Neuron (in vitro differentiated cells): Measurements from ENCODE around the gene HPX.

Experiments
- H2AFZ ChIP-seq: one replicate; pipeline ENCODE4 v1.6.1; 2013; ENCODE audit warnings: low read depth, mild to moderate bottlenecking, inconsistent platforms, low read length, moderate library complexity
- H3K27me3 ChIP-seq: one replicate; pipeline ENCODE4 v1.6.1; 2013; ENCODE audit warnings: low read length; ENCODE audit not compliant: insufficient read depth
- H3K36me3 ChIP-seq: one replicate; pipeline ENCODE4 v1.6.1; 2013; ENCODE audit warnings: low read length; ENCODE audit not compliant: insufficient read depth
- H3K4me1 ChIP-seq: one replicate; pipeline ENCODE4 v1.6.1; 2013; ENCODE audit warnings: low read length; ENCODE audit not compliant: insufficient read depth
- H3K4me3 ChIP-seq: 2 replicates; pipeline ENCODE4 v1.5.1; 2013; ENCODE audit warnings: mild to moderate bottlenecking, low read length, moderate library complexity
- H3K9me3 ChIP-seq: one replicate; pipeline ENCODE4 v1.6.1; 2013; ENCODE audit warnings: low read length

HPX gene, protein sequence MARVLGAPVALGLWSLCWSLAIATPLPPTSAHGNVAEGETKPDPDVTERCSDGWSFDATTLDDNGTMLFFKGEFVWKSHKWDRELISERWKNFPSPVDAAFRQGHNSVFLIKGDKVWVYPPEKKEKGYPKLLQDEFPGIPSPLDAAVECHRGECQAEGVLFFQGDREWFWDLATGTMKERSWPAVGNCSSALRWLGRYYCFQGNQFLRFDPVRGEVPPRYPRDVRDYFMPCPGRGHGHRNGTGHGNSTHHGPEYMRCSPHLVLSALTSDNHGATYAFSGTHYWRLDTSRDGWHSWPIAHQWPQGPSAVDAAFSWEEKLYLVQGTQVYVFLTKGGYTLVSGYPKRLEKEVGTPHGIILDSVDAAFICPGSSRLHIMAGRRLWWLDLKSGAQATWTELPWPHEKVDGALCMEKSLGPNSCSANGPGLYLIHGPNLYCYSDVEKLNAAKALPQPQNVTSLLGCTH

GRCh38 chr11:6440906-6441358 lies at the start of gene HPX:
Gene HPX, minus strand, starts transcription at chr11:6440987. Its CDS starts 24 bp downstream, at chr11:6440963.
- H3K9me3 ChIP-seq, result no peaks in the 10 kb centered on the region
- peaks cover 2% of the 10 kb centered on the region for H3K4me1 ChIP-seq
- no peaks in the 10 kb centered on the region for H3K36me3 ChIP-seq
- no peak within 1 kb of the TSS for H2AFZ ChIP-seq
- no peaks in the 10 kb centered on the region for H3K27me3 ChIP-seq
- H3K4me3 ChIP-seq, result no peak within 1 kb of the TSS

DNA sequence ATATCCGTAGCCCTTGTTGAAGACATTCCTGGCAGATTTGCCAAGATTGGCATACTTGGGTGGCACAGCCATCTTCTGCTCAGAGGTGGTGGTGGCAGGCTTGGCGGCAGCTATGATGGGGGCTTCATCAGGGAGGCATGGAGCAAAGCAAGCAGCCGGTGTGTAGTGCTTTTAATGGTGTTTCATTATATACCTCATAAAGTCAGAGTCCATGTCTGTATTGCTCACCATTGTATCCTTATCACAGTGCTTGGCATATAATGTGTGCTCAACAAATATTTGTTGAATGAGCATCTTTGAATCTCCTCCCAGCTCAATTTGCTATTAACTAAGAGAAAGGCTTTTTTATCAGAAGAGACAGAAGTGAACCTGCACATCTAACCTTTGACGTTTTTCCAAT lies 48.5 kb upstream of the HPX start:
- Histone ChIP-seq H3K36me3 (peaks cover 52% of the 10 kb centered on the region), H3K4me3 (no peak overlapping the region), H3K27me3 (no peaks in the 10 kb centered on the region), H3K9me3 (no peaks in the 10 kb centered on the region), H2AFZ (no peak overlapping the region), H3K4me1 (no peaks in the 10 kb centered on the region)

GRCh38 chr11:6488821-6489220 lies 48.0 kb upstream of the HPX start:
- Histone ChIP-seq H3K9me3 (no peaks in the 10 kb centered on the region), H2AFZ (no peak overlapping the region), H3K27me3 (no peaks in the 10 kb centered on the region), H3K36me3 (peaks cover 54% of the 10 kb centered on the region), H3K4me1 (no peaks in the 10 kb centered on the region), H3K4me3 (no peak overlapping the region)

DNA sequence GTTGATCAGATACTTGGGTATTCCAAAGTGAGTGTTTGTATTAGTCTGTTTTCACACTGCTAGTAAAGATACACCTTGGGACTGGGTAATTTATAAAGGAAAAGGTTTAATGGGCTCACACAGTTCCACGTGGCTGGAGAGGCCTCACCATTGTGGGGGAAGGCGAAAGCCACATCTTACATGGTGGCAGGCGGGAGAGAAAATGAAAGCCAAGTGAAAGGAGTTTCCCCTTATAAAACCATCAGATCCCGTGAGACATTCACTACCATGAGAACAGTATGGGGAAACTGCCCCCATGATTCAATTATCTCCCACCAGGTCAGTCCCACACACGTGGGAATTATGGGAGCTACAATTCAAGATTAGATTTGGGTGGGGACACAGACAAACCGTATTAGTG lies 47.6 kb upstream of the HPX start:
- Histone ChIP-seq H3K36me3 (peaks cover 58% of the 10 kb centered on the region), H3K4me1 (no peaks in the 10 kb centered on the region), H3K9me3 (no peaks in the 10 kb centered on the region), H3K4me3 (no peak overlapping the region), H2AFZ (no peak overlapping the region), H3K27me3 (no peaks in the 10 kb centered on the region)

DNA sequence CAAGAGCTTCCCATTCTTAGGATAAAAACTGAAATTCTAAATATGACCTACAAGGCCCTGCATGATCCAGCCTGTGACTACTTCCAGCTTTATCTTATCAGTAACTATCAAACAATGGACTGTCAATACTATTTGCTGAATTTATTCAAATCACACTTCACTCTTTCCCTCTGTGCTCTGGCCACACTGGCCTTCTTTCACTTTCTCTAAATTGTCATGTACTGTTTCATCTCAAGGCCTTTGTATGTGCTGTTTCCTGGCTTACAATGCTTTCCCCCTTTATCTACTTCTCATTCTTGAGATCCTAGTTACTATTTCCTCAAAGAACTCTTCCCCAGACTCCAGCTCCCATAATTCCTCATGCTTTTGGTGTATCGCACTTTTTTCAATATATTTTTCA lies 46.2 kb upstream of the HPX start:
- H3K9me3 ChIP-seq, result no peaks in the 10 kb centered on the region
- H3K4me3 ChIP-seq, result no peak overlapping the region
- H3K4me1 ChIP-seq, result peaks cover 6% of the 10 kb centered on the region
- H2AFZ ChIP-seq, result no peak overlapping the region
- H3K27me3 ChIP-seq, result no peaks in the 10 kb centered on the region
- peaks cover 66% of the 10 kb centered on the region for H3K36me3 ChIP-seq

DNA sequence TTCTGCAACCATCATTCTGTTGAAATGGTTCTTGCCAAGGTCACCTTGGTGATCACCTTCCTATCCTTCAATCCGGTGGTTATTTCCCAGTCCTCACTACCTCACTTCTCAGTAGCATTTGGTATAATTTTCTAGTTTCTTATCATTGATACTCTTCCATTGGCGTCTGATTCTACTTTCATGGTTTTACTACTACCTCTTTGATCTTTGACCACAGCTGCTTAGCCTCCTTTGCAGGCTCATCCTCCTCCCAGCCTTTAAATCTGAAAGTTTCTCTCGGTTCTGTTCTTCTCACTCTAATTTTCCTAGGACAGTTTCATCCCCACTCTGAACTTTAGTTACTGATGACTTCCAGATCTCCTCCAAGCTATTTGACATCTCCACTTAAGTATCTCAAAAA lies 45.5 kb upstream of the HPX start:
- Histone ChIP-seq H3K9me3 (no peaks in the 10 kb centered on the region), H3K4me1 (peaks cover 7% of the 10 kb centered on the region), H3K36me3 (peaks cover 62% of the 10 kb centered on the region), H3K27me3 (no peaks in the 10 kb centered on the region), H3K4me3 (no peak overlapping the region), H2AFZ (no peak overlapping the region)

- Histone ChIP-seq H3K9me3 (no peaks in the 10 kb centered on the region), H3K4me1 (peaks cover 9% of the 10 kb centered on the region), H3K4me3 (no peak overlapping the region), H3K27me3 (no peaks in the 10 kb centered on the region), H2AFZ (no peak overlapping the region), H3K36me3 (peaks cover 59% of the 10 kb centered on the region)
Observed at GRCh38 chr11:6485661-6486060, 44.9 kb upstream of the HPX start.

- H3K36me3 ChIP-seq, result peaks cover 62% of the 10 kb centered on the region
- no peak overlapping the region for H3K4me3 ChIP-seq
- peaks cover 15% of the 10 kb centered on the region for H3K4me1 ChIP-seq
- H3K9me3 ChIP-seq, result no peaks in the 10 kb centered on the region
- no peak overlapping the region for H2AFZ ChIP-seq
- no peaks in the 10 kb centered on the region for H3K27me3 ChIP-seq
Observed at GRCh38 chr11:6483015-6483414, 42.2 kb upstream of the HPX start.

- no peaks in the 10 kb centered on the region for H3K27me3 ChIP-seq
- peaks cover 15% of the 10 kb centered on the region for H3K4me1 ChIP-seq
- peak overlapping the region; percentile 89 for H3K4me3 ChIP-seq
- H3K9me3 ChIP-seq, result no peaks in the 10 kb centered on the region
- no peak overlapping the region for H2AFZ ChIP-seq
- H3K36me3 ChIP-seq, result peaks cover 63% of the 10 kb centered on the region
Observed at GRCh38 chr11:6482441-6482840, 41.7 kb upstream of the HPX start.

DNA sequence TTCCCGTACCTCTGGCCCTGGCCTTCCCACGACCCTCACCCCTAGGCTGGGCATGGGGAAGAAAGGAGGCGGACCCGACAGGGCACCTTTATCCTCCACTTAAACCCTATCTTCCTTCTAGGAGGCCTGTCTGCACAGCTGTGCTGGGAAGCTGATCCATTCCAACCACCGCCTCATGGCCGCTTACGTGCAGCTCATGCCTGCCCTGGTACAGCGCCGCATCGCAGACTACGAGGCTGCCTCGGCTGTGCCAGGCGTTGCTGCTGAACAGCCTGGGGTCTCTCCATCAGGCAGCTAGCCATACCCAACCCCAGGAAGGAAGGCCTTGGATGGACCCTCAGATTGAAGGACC lies 41.1 kb upstream of the HPX start:
- Histone ChIP-seq H3K4me3 (peak overlapping the region; percentile 89), H2AFZ (no peak overlapping the region), H3K27me3 (no peaks in the 10 kb centered on the region), H3K9me3 (no peaks in the 10 kb centered on the region), H3K4me1 (peaks cover 15% of the 10 kb centered on the region), H3K36me3 (peaks cover 64% of the 10 kb centered on the region)

DNA sequence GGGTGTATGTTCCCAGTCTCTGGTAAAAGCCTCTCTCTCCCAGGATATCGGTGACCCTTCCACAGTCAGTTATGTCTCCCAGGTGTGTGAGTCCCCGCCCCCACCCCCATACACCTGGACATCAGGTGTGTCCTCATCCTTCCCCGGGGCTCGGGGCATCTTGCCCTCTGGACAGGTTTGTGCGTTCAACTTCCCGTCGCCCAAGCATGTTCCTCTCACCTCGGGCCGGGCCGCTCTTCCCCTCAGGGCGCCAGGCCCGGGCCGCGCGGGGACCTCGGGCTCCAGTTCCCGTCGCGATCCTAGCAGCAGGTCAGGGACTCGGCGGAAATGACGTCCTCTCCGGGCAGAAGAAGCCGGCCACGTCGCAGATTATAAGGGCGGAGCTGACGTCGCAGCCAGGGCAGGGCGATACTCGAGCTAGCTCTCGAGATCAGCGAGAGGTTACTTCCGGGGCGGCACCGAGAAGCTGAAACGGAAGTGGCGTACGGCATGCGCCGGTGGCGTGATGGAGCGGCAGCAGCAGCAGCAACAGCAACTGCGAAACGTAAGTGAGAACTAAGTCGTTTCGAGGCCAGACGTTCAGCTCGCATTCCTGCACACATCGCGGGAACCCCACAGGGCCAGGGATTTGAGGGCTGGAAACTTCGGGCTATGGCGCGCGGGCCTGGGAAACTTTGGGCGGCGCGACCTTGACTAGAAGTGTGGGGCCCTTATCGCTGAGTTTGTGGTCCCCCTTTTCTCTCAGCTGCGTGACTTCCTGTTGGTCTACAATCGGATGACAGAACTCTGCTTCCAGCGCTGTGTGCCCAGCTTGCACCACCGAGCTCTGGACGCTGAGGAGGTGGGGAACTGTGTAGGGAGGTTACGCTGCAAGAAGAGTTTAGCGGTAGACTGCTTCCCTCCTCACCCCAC lies 40.5 kb upstream of the HPX start, which contains the start of the genes ARFIP2 and TIMM10B:
Gene ARFIP2 (minus strand): TSS at position 320 of the 912 bp plus-strand sequence. CDS start 910 bp downstream, outside the sequence.
Gene TIMM10B (plus strand): TSS at position 490 of the 912 bp plus-strand sequence. CDS start 16 bp downstream, at position 506.
- Histone ChIP-seq H3K36me3 (peaks cover 59% of the 10 kb centered on the region), H3K27me3 (no peaks in the 10 kb centered on the region), H2AFZ (peak within 1 kb of the TSS; percentile 4), H3K4me3 (peak within 1 kb of the TSS; percentile 89), H3K9me3 (no peaks in the 10 kb centered on the region), H3K4me1 (peaks cover 15% of the 10 kb centered on the region)

DNA sequence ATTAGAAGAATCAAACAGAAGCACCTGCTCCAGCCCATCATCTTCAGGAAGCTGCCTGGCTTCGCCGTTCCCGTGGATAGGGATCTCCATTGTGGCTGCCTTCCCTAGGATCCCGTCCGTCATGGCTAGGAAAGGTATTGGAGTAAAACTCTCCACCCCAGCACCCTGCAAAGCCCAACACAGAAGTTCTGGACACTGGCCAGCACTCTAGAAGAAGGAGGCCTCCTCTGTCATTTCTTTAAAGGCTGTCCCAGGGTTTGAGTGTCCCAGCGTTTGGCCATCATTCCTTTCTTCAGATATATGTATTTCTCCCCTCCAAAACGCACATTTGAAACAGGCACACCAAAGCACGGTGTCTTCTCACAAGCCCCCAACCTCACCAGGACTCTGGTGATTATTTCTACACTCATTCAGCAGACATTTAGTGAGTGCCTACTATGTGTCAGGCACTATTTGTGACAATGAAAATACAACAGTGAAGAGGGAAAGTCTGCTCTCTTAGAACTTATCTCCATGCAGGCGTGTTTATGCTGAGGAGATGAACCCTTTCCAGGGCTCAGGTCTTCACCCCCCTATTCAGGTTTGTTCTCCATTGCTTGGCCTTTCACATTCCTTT lies 39.6 kb upstream of the HPX start:
- Histone ChIP-seq H3K9me3 (no peaks in the 10 kb centered on the region), H3K36me3 (peaks cover 51% of the 10 kb centered on the region), H3K4me3 (peak overlapping the region; percentile 89), H2AFZ (no peak overlapping the region), H3K4me1 (peaks cover 15% of the 10 kb centered on the region), H3K27me3 (no peaks in the 10 kb centered on the region)
